Hematopoietic multipotent progenitor cell treated with erythropoietin and hydrocortisone succinate and interleukin-3 and kit ligand, for 15 days (in vitro differentiated cells): ENCODE data around the gene ILKAP.

Experiments used
- DNase-seq: peaks from one replicate; pipeline ENCODE4 v3.0.0-alpha.2; 2015; ENCODE audit warnings: low spot score

ILKAP gene

GRCh38 chr2:238124488-238125126, 78.9 kb downstream of the ILKAP start:
- DNase-seq, result no peak

GRCh38 chr2:238123991-238124470, 79.5 kb downstream of the ILKAP start:
- DNase-seq, result no peak

GRCh38 chr2:238123218-238123971, 80.1 kb downstream of the ILKAP start:
- DNase-seq, result no peak

- DNase-seq, result no peak
Observed at GRCh38 chr2:238122287-238123217, 80.9 kb downstream of the ILKAP start.

- DNase-seq, result no peak
Observed at GRCh38 chr2:238121511-238122286, 81.8 kb downstream of the ILKAP start.

- DNase-seq, result no peak
Observed at GRCh38 chr2:238120463-238121298, 82.8 kb downstream of the ILKAP start.
